Vagina (tissue), 2 donors: Measurements from ENCODE around the gene RABGAP1L. TPM values are rescaled to one million over a fixed set of nuclear protein-coding genes. Genes with fewer than 3 reads are reported as not detected.

Source experiments
- DNase-seq, 2 donors: peaks; one replicate each; pipeline ENCODE4 v3.0.0-alpha.2; 2017; ENCODE audit errors: extremely low spot score in 2 of 2
- H3K27ac ChIP-seq: fragments of 200-600 bp; sonication (generic); one replicate; pipeline ENCODE4 v1.5.1; 2019
- H3K27me3 ChIP-seq: fragments of 200-600 bp; sonication (generic); one replicate; pipeline ENCODE4 v1.5.1; 2019
- H3K36me3 ChIP-seq, 2 donors: fragments of 200-600 bp; sonication (generic); one replicate each; pipeline ENCODE4 v1.5.1; 2017 to 2019
- H3K4me1 ChIP-seq: fragments of 200-600 bp; sonication (generic); one replicate; pipeline ENCODE4 v1.5.1; 2019
- H3K4me3 ChIP-seq, 2 donors: fragments of 200-600 bp; sonication (generic); 1 replicate in 1 of 2; 2 replicates in 1 of 2; pipeline ENCODE4 v1.5.1; 2016 to 2019
- H3K9me3 ChIP-seq: fragments of 200-600 bp; sonication (generic); one replicate; pipeline ENCODE4 v1.5.1; 2019
- CTCF ChIP-seq, 3 experiments: fragments of 450-650 bp in 2 of 3; fragments of 200-600 bp in 1 of 3; sonication (generic) in 1 of 3; IDR thresholded peaks; one replicate each; pipeline ENCODE4 v1.5.1; 2017 to 2019; ENCODE audit warnings: antibody characterized with exemption in 3 of 3, mild to moderate bottlenecking in 2 of 3, moderate library complexity in 2 of 3
- POLR2A ChIP-seq, 2 donors: fragments of 450-650 bp; IDR thresholded peaks; one replicate each; pipeline ENCODE4 v1.6.1; 2017; ENCODE audit warnings: antibody characterized with exemption in 2 of 2, mild to moderate bottlenecking in 2 of 2, moderate library complexity in 2 of 2
- POLR2AphosphoS5 ChIP-seq, 2 donors: sonication (generic); formaldehyde crosslinking; IDR thresholded peaks; one replicate each; pipeline ENCODE4 v1.9.0; 2017; ENCODE audit warnings: antibody characterized with exemption in 2 of 2, mild to moderate bottlenecking in 2 of 2, low read depth in 1 of 2; ENCODE audit not compliant: insufficient read depth in 1 of 2
- intact Hi-C: fragments of 100-400 bp; cut with DNase I; formaldehyde crosslinking; loops from one replicate; pipeline ENCODE4 v1.15.1; 2023
- total RNA-seq: library from RNA; depleted of rRNA; stranded (reverse); fragments of >200 nt; gene quantifications from one replicate; pipeline ENCODE4 v1.2.3, GENCODE V29; 2016

The RABGAP1L gene
- total RNA-seq, 1 donor from 2014 or later = 40.0 TPM

- H3K27me3 ChIP-seq = no peaks in the 10 kb centered on the region
- no peaks in the 10 kb centered on the region for H3K36me3 ChIP-seq
- no peaks in the 10 kb centered on the region for H3K4me1 ChIP-seq
- TF ChIP-seq POLR2A (IDR thresholded peaks at IDR 0.05) (no peak), CTCF (IDR thresholded peaks at IDR 0.05) (no peak), POLR2AphosphoS5 (IDR thresholded peaks at IDR 0.05; ENCODE audit: insufficient read depth in 1 of 2, low read depth in 1 of 2) (no peak)
- no peak for DNase-seq
- peaks cover 5% of the 10 kb centered on the region for H3K9me3 ChIP-seq
- intact Hi-C loops = no loop called here
- no peak overlapping the region for H3K27ac ChIP-seq
- H3K4me3 ChIP-seq = no peak overlapping the region
These were observed 512.5 kb downstream of the RABGAP1L start for GRCh38 chr1:174671826-174672225.

GRCh38 chr1:174676856-174677255 lies 517.5 kb downstream of the RABGAP1L start:
- intact Hi-C loops = no loop called here

GRCh38 chr1:174678657-174679056 lies 519.3 kb downstream of the RABGAP1L start:
- Histone ChIP-seq H3K27me3 (no peaks in the 10 kb centered on the region), H3K4me1 (no peaks in the 10 kb centered on the region), H3K27ac (no peak overlapping the region), H3K9me3 (no peaks in the 10 kb centered on the region), H3K36me3 (no peaks in the 10 kb centered on the region), H3K4me3 (no peak overlapping the region)
- intact Hi-C loops = no loop called here
- TF ChIP-seq POLR2A (IDR thresholded peaks at IDR 0.05) (no peak), POLR2AphosphoS5 (IDR thresholded peaks at IDR 0.05; ENCODE audit: insufficient read depth in 1 of 2, low read depth in 1 of 2) (no peak), CTCF (IDR thresholded peaks at IDR 0.05) (no peak)
- no peak for DNase-seq

More at GRCh38 chr1:174676856-174677255, 517.5 kb downstream of the RABGAP1L start:
- Histone ChIP-seq H3K36me3 (no peaks in the 10 kb centered on the region), H3K27me3 (no peaks in the 10 kb centered on the region), H3K27ac (no peak overlapping the region), H3K4me1 (no peaks in the 10 kb centered on the region), H3K4me3 (no peak overlapping the region), H3K9me3 (no peaks in the 10 kb centered on the region)
- TF ChIP-seq POLR2AphosphoS5 (IDR thresholded peaks at IDR 0.05; ENCODE audit: insufficient read depth in 1 of 2, low read depth in 1 of 2) (no peak), CTCF (IDR thresholded peaks at IDR 0.05) (no peak), POLR2A (IDR thresholded peaks at IDR 0.05) (no peak)
- no peak for DNase-seq

GRCh38 chr1:174680101-174680500 lies 520.8 kb downstream of the RABGAP1L start:
- Histone ChIP-seq H3K4me1 (no peaks in the 10 kb centered on the region), H3K9me3 (no peaks in the 10 kb centered on the region), H3K36me3 (no peaks in the 10 kb centered on the region), H3K27me3 (no peaks in the 10 kb centered on the region), H3K4me3 (no peak overlapping the region), H3K27ac (no peak overlapping the region)
- TF ChIP-seq CTCF (IDR thresholded peaks at IDR 0.05) (no peak), POLR2AphosphoS5 (IDR thresholded peaks at IDR 0.05; ENCODE audit: insufficient read depth in 1 of 2, low read depth in 1 of 2) (no peak), POLR2A (IDR thresholded peaks at IDR 0.05) (no peak)
- no peak for DNase-seq
- intact Hi-C loops = no loop called here

GRCh38 chr1:174682419-174683008 lies 523.2 kb downstream of the RABGAP1L start:
- H3K27me3 ChIP-seq = no peaks in the 10 kb centered on the region
- no peak overlapping the region for H3K27ac ChIP-seq
- intact Hi-C loops = no loop called here
- no peaks in the 10 kb centered on the region for H3K36me3 ChIP-seq
- H3K4me3 ChIP-seq = no peak overlapping the region
- H3K4me1 ChIP-seq = no peaks in the 10 kb centered on the region
- no peak for TF ChIP-seq POLR2A (IDR thresholded peaks at IDR 0.05)
- TF ChIP-seq CTCF (IDR thresholded peaks at IDR 0.05) = no peak
- TF ChIP-seq POLR2AphosphoS5 (IDR thresholded peaks at IDR 0.05; ENCODE audit: insufficient read depth in 1 of 2, low read depth in 1 of 2) = no peak
- DNase-seq = no peak
- no peaks in the 10 kb centered on the region for H3K9me3 ChIP-seq
